Measurements from ENCODE around the gene NR4A1.

NR4A1 gene

DNA sequence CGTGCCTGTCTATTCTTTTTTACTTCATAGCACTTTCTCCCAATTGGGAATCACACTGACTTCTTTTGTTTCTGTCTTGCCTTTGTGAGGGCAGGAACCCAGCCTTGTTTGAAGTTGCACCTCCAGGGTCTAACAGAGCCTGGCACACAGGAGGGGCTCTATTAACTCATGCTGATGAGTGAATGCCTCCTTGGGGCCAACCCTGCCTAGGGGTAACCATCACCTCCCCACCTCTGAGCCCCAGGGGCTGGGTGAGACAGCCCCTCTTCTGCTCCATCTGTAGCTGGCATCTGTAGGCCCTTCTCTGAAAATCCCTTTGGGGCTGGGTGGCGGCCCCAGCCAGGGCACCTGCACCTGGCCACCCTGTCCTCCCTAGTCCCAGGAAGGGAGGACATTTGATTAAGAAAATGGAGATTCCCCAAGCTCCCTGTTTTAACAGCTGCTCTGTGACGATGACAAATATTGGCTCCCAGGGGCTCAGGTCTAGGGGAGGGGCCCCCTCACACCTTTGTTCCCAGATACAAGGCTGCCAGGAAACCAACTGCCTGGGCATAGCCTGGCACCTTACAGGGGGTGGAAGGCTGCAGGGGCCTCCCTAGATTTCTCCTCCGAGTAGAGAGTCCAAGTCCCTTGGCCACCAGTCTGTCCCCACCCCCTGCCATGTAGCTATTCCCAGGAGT is 32.7 kb upstream of the NR4A1 start:
- DNase-seq = no peak
- Histone ChIP-seq H3K4me2 (ENCODE audit: low read depth, low read length) (no peak overlapping the region), H3K79me2 (ENCODE audit: low read length) (no peaks in the 10 kb centered on the region), H3K9me2 (replicated peaks; ENCODE audit: insufficient read depth, low read length) (no peaks in the 10 kb centered on the region), H4K20me1 (ENCODE audit: insufficient read depth, low read length) (no peaks in the 10 kb centered on the region), H3K27ac (ENCODE audit: low read length) (no peak overlapping the region), H3K4me1 (ENCODE audit: low read length) (no peaks in the 10 kb centered on the region), H3K4me3 (ENCODE audit: low read length) (no peak overlapping the region), H3F3A (ENCODE audit: insufficient read depth, low read length) (no peaks in the 10 kb centered on the region), H3K9me3 (replicated peaks; ENCODE audit: insufficient read depth, low read length) (no peaks in the 10 kb centered on the region), H2AFZ (ENCODE audit: low read length) (no peak overlapping the region), H3K36me3 (replicated peaks; ENCODE audit: insufficient read depth, low read length) (no peaks in the 10 kb centered on the region), H3K9ac (ENCODE audit: low read length) (no peak overlapping the region), H3K27me3 (replicated peaks; ENCODE audit: insufficient read depth, low read length) (peaks cover 77% of the 10 kb centered on the region)
- TF ChIP-seq, protein P1, sequence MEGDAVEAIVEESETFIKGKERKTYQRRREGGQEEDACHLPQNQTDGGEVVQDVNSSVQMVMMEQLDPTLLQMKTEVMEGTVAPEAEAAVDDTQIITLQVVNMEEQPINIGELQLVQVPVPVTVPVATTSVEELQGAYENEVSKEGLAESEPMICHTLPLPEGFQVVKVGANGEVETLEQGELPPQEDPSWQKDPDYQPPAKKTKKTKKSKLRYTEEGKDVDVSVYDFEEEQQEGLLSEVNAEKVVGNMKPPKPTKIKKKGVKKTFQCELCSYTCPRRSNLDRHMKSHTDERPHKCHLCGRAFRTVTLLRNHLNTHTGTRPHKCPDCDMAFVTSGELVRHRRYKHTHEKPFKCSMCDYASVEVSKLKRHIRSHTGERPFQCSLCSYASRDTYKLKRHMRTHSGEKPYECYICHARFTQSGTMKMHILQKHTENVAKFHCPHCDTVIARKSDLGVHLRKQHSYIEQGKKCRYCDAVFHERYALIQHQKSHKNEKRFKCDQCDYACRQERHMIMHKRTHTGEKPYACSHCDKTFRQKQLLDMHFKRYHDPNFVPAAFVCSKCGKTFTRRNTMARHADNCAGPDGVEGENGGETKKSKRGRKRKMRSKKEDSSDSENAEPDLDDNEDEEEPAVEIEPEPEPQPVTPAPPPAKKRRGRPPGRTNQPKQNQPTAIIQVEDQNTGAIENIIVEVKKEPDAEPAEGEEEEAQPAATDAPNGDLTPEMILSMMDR (IDR thresholded peaks at IDR 0.05; ENCODE audit: low read length) = no peak
- TF ChIP-seq EZH2phosphoT487 (IDR thresholded peaks at IDR 0.05; ENCODE audit: low read length) = no peak
- TF ChIP-seq EZH2 (optimal IDR thresholded peaks at IDR 0.05; ENCODE audit: low read depth, low read length) = no peak

DNA sequence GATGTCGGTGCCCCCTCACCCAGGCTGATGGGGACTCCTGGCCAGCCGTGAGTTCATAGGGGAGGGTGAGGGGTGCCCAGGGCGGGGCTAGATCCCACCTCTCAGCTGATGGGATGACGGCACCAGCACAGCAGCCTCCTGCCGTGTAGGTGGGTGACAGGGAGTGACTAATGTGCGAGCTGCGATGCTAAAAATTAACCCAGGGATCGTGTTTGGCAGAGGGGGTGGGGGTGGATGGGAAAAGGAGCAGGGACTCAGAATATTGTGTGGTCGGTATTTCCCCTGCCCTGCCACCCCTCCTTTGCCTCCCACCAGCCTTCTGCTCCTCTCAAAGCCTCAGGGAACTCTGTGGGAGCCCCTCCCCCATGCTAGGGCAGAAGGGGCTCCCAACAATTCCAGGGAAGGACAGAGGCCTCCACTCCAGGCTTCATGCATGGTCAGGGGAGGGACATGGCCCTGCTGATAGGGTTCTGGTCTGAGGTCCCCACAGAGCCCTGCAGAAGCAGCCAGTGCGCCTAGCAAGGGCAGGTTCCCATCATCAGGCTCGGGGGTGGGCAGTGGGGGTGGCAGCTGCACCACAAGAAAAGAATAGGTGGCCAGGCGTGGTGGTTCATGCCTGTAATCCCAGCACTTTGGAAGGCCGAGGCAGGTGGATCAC is 32.0 kb upstream of the NR4A1 start:
- Histone ChIP-seq H3K36me3 (replicated peaks; ENCODE audit: insufficient read depth, low read length) (no peaks in the 10 kb centered on the region), H3K27ac (ENCODE audit: low read length) (no peak overlapping the region), H3K9me3 (replicated peaks; ENCODE audit: insufficient read depth, low read length) (no peaks in the 10 kb centered on the region), H3K79me2 (ENCODE audit: low read length) (no peaks in the 10 kb centered on the region), H3K4me3 (ENCODE audit: low read length) (no peak overlapping the region), H3K4me1 (ENCODE audit: low read length) (no peaks in the 10 kb centered on the region), H3F3A (ENCODE audit: insufficient read depth, low read length) (no peaks in the 10 kb centered on the region), H3K9me2 (replicated peaks; ENCODE audit: insufficient read depth, low read length) (no peaks in the 10 kb centered on the region), H3K4me2 (ENCODE audit: low read depth, low read length) (no peak overlapping the region), H3K9ac (ENCODE audit: low read length) (no peak overlapping the region), H2AFZ (ENCODE audit: low read length) (no peak overlapping the region), H3K27me3 (replicated peaks; ENCODE audit: insufficient read depth, low read length) (peaks cover 71% of the 10 kb centered on the region), H4K20me1 (ENCODE audit: insufficient read depth, low read length) (no peaks in the 10 kb centered on the region)
- DNase-seq = no peak
- TF ChIP-seq EZH2 (optimal IDR thresholded peaks at IDR 0.05; ENCODE audit: low read depth, low read length) (no peak), EZH2phosphoT487 (IDR thresholded peaks at IDR 0.05; ENCODE audit: low read length) (no peak)
- TF ChIP-seq, protein P1 (IDR thresholded peaks at IDR 0.05; ENCODE audit: low read length) = no peak

DNA sequence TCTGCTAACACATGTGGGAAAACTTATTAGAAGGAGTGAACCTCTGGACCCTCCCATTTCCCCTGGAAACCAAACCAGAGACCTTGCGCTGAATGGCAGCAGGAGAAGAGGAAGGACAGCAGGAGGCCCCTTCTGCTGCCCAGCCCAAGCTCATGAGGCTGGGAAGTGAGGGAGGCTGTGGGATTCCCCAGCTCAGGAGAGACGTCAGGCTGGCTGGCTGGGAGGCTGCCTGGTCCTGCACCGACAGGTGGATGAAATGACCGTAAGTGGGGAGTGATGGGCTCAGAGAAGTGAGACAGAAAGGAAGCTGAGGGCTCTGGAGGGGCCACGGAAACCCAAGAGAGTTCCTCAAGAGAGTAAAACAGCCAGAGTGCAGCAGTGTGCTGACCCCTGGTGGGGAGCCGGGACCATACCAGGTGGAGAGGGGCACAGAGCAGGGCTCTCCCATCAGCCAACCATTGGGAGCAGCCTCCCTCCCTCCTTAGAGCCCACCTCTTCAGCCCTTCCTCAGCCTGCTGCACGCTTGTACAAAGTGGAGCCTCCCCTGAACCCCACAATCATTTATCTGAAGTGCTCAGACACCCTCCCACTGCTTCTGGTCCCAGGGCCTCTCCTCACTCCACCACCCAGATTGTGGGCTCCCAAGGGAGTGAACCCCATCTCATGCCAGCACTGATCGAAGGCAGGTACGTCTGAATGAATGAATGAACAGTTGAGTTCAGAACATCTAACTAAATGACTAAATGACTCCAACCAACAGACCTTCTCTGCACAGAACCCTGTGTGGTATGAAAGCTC is 30.5 kb upstream of the NR4A1 start:
- Histone ChIP-seq H3K27me3 (replicated peaks; ENCODE audit: insufficient read depth, low read length) (peaks cover 63% of the 10 kb centered on the region), H3K4me2 (ENCODE audit: low read depth, low read length) (no peak overlapping the region; the same call in 1 of the 2 replicates), H3K79me2 (ENCODE audit: low read length) (no peaks in the 10 kb centered on the region), H4K20me1 (ENCODE audit: insufficient read depth, low read length) (no peaks in the 10 kb centered on the region), H3K4me3 (ENCODE audit: low read length) (no peak overlapping the region), H2AFZ (ENCODE audit: low read length) (peak overlapping the region; percentile 47; the same call in 1 of the 2 replicates), H3K9ac (ENCODE audit: low read length) (no peak overlapping the region), H3K9me3 (replicated peaks; ENCODE audit: insufficient read depth, low read length) (no peaks in the 10 kb centered on the region), H3K4me1 (ENCODE audit: low read length) (peaks cover under 1% of the 10 kb centered on the region; the same call in 1 of the 2 replicates), H3K27ac (ENCODE audit: low read length) (no peak overlapping the region), H3K36me3 (replicated peaks; ENCODE audit: insufficient read depth, low read length) (no peaks in the 10 kb centered on the region), H3F3A (ENCODE audit: insufficient read depth, low read length) (no peaks in the 10 kb centered on the region), H3K9me2 (replicated peaks; ENCODE audit: insufficient read depth, low read length) (no peaks in the 10 kb centered on the region)
- peak; percentile 27 for DNase-seq
- TF ChIP-seq EZH2 (optimal IDR thresholded peaks at IDR 0.05; ENCODE audit: low read depth, low read length) = no peak
- TF ChIP-seq, protein P1 (IDR thresholded peaks at IDR 0.05; ENCODE audit: low read length) = peak; percentile 60
- TF ChIP-seq EZH2phosphoT487 (IDR thresholded peaks at IDR 0.05; ENCODE audit: low read length) = no peak
